Skin epidermis (tissue), 12 donors: ENCODE results near the gene HEPACAM.

Source experiments
- H3K27ac ChIP-seq, 21 experiments: fragments of 200-600 bp; sonication (generic) in 11 of 21; one replicate each; pipeline ENCODE4 v1.5.0; 2020; ENCODE audit warnings: mild to moderate bottlenecking in 3 of 21, inconsistent platforms in 2 of 21, moderate library complexity in 2 of 21
- H3K4me3 ChIP-seq, 7 experiments: fragments of 200-600 bp; sonication (generic) in 2 of 7; one replicate each; pipeline ENCODE4 v1.5.0; 2020; ENCODE audit warnings: inconsistent platforms in 2 of 7, mild to moderate bottlenecking in 2 of 7, moderate library complexity in 1 of 7

Gene HEPACAM

DNA sequence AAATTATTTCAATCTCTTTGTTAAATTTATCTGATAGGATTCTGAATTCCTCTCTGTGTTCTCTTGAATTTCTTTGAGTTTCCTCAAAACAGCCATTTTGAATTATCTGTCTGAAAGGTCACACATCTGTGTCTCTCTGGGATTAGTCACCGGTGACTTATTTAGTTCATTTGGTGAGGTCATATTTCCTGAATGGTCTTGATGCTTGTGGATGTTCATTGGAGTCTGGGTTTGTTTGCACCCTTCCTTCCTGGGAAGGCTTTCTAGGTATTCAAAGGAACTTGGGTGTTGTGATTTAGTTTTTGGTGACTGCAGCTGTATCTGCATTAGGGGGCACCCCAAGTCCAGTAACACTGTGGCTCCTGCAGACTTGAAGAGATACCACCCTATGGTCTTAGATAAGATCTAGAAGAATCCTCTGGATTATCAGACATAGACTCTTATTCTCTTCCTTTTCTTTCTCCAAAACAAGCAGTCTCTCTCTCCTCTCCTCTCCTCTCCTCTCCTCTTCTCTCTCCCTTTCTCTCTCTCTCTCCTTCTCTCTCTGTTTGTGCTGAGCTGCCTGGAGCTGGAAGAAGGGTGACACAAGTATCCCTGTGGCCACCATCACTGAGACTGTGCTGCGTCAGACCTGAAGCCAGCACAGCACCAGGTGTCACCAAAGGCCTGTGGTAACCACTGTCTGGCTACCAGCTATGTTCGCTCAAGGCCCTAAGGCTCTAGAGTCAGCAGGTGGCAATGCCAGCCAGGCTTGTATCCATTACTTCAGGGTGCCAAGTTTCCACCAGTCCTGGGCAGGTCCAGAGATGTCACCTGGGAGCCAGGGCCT, 20.1 kb downstream of the HEPACAM start:
- Histone ChIP-seq H3K27ac (no peak overlapping the region), H3K4me3 (no peak overlapping the region)

DNA sequence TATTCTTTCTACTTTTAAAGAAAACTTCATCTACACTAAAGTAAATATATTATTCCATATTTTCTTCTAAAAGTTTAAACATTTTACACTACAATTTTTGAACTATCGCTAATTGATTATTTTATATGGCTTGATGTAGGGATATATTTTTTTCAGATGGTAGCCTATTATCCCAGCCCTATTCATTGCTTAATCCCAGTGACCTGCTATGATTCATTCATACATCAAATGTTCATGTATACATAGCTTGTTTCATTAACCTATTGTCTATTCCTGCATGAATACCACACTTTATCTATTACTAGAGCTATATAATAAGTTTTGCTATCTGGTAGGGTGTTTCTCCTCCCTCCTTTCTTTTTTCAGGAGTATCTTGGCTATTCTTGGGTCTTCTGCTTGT, 33.2 kb downstream of the HEPACAM start:
- Histone ChIP-seq H3K4me3 (no peak overlapping the region), H3K27ac (no peak overlapping the region)

DNA sequence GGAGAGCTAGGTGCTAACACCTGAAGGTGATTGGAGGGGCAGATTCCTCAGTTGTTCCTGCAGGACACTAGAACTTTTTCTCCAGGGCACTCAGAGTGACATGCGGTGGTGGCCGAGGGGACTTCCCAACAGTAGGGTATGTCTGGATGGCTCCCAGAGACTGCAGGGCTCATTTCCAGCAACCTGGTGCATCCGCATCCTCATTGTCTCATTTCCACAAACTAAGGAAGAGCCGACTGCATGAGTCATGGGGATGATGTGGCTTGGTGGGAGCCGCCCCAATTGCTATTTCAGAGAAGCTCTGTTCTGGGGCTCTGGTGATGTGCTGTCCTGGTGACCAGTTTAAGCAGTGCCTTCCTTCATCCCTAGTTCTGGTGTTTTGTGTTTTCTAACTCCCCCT, 35.4 kb downstream of the HEPACAM start:
- peak overlapping the region in 16 of 21 experiments; percentile 18 to 85 (median 58) for H3K27ac ChIP-seq
- H3K4me3 ChIP-seq: no peak overlapping the region

DNA sequence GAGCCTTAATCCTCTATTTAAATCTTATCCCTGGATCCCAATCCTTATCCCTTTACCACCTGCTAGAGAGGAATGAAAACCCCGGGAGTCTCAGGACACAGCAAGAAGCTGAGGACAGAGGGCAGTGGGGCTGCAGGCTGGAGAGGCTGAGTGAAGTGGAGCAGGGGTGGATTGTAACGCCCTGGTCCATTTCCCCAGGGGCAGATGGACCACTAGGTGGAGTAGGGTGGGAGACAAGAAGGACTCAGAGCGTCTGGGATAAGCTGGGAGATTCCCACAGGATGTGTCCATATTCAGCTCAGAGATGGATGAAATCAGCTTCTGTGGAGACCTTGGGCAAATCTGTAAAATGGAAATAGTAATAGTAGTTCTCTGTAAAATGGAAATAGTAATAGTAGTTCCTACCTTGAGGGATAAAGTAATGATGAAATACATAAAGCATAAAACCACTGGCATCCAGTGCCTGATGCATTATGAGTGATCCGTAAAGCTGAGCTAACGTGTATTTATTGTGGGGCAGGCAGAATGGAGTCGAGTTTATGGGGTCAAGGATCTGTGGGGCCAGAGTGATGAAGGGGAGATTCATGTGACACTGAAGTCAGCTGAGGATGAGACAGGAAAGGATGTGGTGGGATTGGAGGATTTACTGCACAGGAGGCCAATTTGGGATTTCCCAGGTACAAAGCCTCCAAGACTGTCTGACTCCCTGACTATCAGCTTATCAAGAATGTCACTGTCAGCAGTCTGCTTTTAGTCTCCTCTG, 36.3 kb downstream of the HEPACAM start:
- H3K4me3 ChIP-seq: no peak overlapping the region
- H3K27ac ChIP-seq: peak overlapping the region in 20 of 21 experiments; percentile 38 to 85 (median 69)

DNA sequence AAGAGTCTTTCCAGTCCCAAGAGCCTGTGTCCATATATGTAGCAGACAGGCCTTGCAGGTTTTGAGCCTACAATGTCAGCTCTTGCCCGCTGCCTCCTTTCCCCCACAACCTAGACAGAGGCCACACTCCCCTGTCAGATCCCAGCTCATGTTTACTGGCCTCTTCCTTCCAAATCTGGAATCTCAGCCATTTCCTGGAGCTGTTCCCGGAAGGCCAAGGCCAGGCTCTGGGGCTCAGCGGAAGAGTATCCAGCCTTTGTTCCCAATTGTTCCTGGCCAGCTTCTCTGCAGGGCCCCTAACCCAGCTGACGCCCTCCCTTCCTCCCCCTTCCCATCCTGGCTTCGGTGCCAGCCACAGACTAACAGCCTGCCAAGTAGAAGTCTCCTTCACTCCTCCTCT, 37.1 kb downstream of the HEPACAM start:
- peak overlapping the region in 20 of 21 experiments; percentile 38 to 85 (median 68) for H3K27ac ChIP-seq
- H3K4me3 ChIP-seq: no peak overlapping the region

DNA sequence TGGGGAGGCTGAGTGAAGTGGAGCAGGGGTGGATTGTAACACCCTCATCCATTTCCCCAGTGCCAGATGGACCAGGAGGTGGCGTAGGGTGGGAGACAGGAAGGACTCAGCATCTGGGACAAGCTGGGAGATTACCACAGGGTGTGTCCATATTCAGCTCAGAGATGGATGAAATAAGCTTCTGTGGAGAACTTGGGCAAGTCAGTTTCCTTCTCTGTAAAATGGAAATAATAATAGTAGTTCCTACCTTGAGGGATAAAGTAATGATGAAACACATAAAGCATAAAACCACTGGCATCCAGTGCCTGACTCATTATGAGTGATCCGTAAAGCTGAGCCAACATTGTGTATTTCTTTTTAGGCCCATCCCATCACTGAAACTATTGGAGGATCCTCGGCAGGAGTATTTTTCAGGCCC, 37.6 kb downstream of the HEPACAM start:
- Histone ChIP-seq H3K27ac (peak overlapping the region in 20 of 21 experiments; percentile 38 to 85 (median 68)), H3K4me3 (no peak overlapping the region)

DNA sequence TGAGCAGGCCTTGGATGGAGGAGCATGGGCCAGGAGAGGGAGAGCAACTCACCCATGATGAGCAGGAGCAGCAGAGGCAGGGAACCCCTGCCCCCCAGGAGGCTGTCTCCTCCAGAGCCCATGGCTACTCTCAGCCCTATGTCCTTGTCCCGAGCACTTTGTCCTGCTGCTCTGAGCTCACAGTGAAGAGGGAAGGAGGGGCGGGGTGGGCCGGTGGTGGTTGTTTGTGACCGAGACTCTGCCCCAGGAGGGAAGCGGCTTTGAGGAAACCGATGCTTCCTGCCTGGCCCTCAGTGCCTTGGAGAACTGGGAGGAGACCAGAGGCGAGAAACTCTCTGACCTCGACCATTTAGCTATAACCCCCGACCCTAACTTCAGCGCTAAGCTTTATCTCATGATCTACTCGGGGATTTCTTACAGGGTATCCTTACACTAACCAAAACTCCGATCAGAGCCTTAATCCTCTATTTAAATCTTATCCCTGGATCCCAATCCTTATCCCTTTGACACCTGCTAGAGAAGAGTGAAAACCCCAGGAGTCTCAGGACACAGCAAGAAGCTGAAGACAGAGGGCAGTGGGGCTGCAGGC, 38.1 kb downstream of the HEPACAM start, which contains the start of gene ROBO4:
ROBO4 (minus strand) TSS at position 192 of the 589 bp plus-strand sequence; CDS start at position 122, 70 bp downstream.
- Histone ChIP-seq H3K4me3 (peak within 1 kb of the TSS; percentile 7 to 26 (median 14)), H3K27ac (peak within 1 kb of the TSS in 20 of 21 experiments; percentile 38 to 85 (median 68))

DNA sequence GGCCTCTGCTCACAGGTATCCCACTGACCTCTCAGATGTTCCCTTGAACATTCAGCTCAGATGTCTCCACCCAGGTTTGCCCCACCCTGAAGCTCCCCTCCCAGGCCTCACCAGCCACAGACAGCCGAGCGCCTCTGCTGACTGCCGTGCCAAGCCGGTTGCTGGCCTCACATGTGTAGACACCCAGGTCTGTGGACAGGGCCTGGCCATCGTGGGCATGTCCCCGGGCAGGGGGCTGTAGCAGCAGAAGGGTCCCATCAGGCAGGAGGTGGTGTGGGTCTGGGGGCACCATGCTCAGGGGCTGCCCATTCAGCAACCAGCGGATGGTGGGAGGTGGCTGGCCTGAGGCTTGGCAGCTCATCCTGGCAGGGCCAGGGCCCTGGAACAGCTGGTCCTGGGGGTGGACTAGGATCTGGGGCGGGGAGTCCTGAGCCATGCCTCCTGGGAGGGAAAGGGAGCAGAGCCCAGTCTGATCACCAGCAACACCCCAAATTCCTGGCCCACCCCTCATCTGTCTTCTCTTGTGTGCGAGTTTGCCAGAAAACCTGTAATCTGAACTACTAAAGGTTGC, 38.9 kb downstream of the HEPACAM start:
- H3K27ac ChIP-seq: peak overlapping the region in 18 of 21 experiments; percentile 35 to 85 (median 68)
- peak overlapping the region; percentile 7 to 26 (median 14) for H3K4me3 ChIP-seq

DNA sequence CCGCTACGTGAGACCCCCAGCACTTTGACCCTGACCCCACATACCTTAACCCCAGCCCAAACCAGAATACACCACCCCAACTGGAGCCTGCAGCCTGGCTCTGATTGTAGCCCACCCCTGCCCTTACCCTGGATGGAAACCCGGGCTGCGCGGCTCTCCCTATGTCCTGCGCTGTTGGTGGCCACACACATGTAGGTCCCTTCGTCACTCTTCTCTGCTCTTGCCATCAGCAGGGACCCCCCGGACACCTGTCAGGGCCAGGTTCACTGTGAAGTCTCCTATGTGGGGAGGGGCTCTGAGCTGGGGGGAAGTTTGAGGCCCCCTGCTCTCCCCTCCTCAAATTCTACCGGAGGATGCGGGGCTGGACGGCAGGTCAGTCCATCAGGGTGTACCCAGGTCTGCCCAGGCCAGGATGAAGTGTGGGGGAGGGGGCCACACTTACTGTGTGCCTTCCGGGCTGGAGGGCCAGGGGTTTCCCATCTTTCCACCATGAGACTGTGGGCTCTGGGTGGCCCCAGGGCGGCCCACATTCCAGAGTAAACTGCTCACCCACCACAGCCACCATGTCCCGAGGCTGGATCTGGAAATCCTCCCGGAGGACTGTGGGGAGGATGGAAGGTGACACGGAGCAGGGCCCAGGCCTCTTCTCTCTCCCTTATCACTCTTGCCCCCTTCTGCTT, 39.6 kb downstream of the HEPACAM start:
- peak overlapping the region in 18 of 21 experiments; percentile 35 to 85 (median 68) for H3K27ac ChIP-seq

DNA sequence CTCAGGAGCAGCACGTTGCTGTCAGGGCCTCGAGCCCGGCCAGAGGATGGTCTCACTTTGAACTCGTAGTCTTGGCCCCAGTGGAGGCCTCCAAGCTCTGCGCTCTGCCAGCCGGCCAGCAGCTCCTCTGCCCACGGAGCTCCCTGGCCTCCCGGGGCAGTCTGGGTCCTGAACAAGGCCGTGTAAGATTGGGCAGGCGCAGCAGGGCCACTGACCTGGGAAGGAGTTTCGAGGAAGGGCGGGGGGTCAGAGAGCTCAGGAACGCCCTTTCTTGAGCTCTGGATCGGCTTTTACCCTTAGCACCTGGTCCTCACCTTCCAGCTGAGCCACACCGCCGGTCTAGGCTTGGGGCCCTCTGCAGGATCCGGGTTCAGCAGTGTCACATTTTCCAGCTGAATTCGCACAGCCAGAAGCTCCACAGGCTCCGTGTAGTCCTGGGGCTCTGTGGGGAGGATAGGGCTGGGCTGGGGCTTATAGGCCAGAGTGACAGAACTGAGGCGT, 40.3 kb downstream of the HEPACAM start:
- Histone ChIP-seq H3K27ac (peak overlapping the region in 7 of 21 experiments; percentile 24 to 85 (median 59)), H3K4me3 (peak overlapping the region in 3 of 7 experiments; percentile 7 to 26 (median 14))

More for the DNA sequence above, 39.6 kb downstream of the HEPACAM start:
- peak overlapping the region in 6 of 7 experiments; percentile 7 to 26 (median 16) for H3K4me3 ChIP-seq

DNA sequence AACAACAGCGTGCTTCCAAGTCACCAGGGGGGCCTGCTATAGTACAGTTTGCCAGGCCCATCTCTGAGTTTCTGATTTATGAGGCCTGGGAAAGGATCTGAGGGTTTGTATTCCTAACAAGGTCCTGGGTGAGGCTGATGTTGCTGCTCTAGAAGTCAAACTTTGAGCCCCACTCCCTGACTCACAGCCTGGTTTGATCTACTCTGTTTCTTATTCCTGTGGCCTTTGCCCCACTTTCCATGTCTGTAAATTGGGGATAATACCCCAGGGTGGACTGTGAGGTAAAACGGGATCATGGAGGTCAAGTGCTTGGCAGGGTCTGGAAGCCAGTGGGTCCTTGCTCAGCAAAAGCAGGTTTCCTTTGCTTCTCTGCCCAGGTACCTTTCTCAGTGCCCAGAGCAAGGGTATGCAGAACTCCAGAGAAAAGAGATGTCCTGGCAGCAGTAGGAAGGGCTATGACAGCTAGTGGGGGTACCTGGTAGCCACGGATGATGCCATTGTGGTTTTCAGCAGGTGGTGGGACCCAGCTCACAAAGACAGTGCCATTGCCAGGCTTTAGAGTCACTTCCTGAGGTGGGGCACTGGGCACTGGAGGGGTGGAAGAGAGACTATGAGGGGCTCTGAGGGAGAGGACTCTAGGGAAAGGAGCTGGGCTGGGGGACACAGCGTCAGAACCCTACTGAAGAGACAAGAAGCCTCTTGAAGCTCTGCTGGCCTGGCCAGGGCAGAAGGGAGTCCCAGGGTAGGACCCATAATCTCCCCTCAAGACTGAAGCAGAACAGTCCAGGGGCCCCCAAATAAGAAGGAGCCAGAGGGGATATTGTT, 41.0 kb downstream of the HEPACAM start:
- peak overlapping the region in 5 of 21 experiments; percentile 24 to 41 (median 30) for H3K27ac ChIP-seq
- peak overlapping the region in 1 of 7 experiments; percentile 26 for H3K4me3 ChIP-seq

DNA sequence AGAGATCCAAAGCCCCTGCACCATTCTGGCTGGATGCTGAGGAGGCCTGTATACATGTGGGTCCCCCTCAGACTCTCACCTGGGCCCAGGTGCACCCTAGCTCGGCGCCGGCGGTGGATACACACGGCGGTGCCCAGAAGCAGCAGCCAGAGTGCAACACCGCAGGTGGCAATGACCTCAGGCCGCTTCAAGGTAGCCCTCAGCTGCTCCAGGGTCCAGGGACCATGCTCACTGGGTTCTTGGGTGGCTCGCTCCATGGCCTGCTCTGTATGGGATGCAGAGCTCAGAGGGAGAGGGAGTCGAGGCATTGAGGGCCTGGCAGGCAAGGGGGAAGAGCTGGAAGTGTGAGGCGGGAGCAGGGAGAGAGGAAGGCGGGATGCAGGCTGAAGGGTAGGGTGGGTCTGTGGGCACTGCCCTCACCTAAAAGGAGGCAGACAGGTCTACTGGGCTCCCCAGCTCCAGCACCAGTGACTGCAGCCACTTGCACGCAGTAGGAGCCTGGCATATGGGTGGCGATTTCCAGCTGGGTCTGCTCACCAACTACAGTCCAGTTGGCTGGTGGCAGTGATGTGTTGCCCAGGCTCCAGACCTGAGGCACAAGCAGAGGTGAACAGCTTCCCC, 42.0 kb downstream of the HEPACAM start:
- H3K27ac ChIP-seq: peak overlapping the region in 1 of 21 experiments; percentile 40

DNA sequence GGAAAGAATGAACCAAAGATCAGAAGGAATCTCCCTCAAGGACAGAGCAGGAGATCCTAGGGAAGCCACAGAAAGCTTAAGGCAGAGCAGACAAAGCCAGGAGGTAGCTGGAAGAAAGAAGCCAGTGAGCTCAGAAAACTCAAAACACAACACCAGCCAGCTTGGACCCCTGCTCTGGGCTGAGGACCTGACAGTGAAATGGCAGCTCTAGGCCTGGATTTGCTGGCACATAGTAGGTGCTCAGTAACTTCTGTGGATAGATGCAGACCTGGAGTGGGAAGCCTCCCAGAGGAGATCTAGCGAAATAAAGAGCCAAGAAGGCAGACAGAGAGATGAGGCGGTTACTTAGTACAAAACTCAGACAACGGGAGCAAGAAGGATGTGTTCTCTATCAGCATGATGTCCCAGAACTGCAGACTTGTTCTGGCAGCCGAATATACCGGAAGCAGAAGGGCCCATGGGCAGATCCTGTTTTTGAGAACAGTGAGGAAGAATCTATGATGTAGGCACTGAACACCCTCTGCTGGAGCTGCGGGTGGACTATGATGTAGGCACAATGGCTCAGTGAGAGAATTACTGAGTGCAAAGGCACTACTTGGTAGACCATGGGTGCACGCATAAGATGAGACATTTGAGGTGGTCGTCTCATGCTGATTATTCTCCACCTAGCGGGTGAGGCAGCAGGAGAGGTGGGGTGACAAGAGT, 42.9 kb downstream of the HEPACAM start:
- Histone ChIP-seq H3K4me3 (no peak overlapping the region), H3K27ac (peak overlapping the region in 2 of 21 experiments; percentile 11 to 29)

More for the DNA sequence above, 42.0 kb downstream of the HEPACAM start:
- no peak overlapping the region for H3K4me3 ChIP-seq

DNA sequence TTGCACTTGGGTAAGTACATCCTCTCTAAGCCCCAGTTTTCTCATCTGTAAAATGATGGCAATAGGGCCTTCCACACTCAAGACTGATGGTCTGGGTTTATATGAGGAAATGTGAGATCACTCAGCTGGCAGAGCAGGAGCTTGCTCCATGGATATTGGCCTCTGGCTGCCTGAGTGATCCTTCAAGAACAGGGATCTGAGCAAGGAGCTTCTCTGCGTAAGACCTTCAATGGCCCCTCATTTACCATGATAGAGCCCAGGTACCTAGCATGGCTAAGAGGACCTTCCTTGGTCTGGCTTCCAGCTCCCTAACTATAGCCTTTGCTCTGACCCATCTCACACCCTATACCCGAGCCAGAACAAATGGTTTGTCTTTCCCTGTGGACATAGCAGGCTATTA, 43.7 kb downstream of the HEPACAM start:
- Histone ChIP-seq H3K27ac (peak overlapping the region in 1 of 21 experiments; percentile 11), H3K4me3 (no peak overlapping the region)

DNA sequence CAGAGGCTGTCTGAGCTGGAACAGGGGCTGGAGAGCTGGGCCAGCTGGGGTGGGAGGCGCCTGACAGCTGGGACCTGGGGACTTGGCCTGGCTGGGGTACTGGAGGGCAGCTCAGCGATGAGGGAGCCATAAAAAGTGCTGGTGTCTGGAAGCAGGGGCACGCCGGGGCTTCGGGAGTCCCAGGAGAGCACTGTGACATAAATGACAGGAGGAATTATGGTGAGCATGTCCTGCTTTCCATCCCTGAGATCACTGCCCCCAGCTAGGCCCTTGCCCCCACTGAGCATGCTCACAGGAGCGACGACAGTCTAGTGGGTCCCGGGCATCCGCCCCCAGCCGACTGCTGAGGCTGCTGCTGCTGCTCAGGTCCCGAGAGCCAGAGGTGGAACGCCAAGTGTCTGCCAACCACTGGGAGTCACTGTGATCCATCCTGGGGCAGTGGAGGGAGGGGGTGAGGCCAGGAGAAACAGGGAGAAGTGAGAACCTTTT, 44.4 kb downstream of the HEPACAM start:
- H3K27ac ChIP-seq: peak overlapping the region in 1 of 21 experiments; percentile 35
- no peak overlapping the region for H3K4me3 ChIP-seq

DNA sequence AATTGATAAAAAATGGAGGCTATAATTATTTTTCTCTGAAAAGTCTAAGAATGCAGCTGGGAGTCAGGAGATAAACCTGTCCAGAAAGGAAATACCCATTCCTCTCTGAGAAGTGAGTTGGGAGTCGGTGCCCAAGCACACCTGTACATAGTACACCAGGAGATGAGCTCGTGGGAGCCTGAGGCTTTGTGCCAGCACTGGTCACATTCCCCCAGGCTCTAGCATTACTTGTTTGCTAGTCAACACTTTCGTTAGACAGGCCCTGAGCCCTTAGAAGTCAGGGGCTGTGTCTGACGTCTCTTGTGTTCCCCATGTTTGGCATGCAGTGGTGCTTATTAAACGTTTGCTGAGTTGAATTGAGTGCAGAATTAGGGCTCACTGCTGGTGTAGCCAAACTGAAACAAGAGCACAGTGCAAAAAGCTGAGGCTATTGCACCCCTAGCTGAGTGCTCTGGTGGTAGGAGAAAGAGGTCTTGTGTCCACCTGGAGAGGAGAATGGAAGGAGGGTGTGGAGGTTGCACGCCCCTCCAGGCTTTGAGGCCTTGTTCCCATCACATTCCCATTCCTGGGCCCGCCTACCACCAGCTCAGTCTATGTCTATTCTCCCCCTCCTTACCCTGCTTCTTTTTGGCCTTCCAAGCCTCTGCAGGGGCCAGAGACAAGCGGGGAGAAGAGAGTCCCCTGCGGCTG, 45.0 kb downstream of the HEPACAM start:
- peak overlapping the region in 1 of 21 experiments; percentile 35 for H3K27ac ChIP-seq
- H3K4me3 ChIP-seq: no peak overlapping the region
